Neural progenitor cell (in vitro differentiated cells): Measurements from ENCODE around the gene FNIP1.

ENCODE experiments used
- EZH2 ChIP-seq: fragments of 200-600 bp; sonication (generic); IDR thresholded peaks from 2 replicates; pipeline ENCODE4 v1.6.1; 2017; ENCODE audit warnings: antibody characterized with exemption, mild to moderate bottlenecking, moderate library complexity
- EZH2phosphoT487 ChIP-seq: fragments of 200-600 bp; sonication (generic); IDR thresholded peaks from 2 replicates; pipeline ENCODE4 v1.6.1; 2017; ENCODE audit warnings: antibody characterized with exemption
- TF ChIP-seq, protein P1 (sequence below): fragments of 200-600 bp; sonication (generic); IDR thresholded peaks from 2 replicates; pipeline ENCODE4 v1.5.1; 2017; ENCODE audit warnings: antibody characterized with exemption, mild to moderate bottlenecking

DNA sequence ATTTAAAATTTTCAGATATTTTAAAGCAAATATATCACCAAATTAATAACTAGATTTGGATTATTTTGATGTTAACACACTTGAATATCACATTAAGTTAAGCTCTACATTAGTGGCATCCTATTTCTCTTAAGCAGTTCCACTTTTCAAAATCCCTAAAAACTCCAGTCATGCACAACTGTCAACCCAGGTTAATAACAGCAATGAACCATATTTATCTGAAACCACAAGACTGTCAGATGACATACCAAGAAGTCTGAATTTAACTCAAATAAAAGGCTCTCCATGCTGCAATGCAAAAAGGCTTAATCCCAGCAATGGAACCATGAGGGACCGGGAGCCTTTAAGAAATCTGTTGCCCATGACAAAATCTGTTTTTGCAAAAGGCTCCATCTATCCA lies 27.5 kb downstream of the FNIP1 start:
- TF ChIP-seq, protein P1, sequence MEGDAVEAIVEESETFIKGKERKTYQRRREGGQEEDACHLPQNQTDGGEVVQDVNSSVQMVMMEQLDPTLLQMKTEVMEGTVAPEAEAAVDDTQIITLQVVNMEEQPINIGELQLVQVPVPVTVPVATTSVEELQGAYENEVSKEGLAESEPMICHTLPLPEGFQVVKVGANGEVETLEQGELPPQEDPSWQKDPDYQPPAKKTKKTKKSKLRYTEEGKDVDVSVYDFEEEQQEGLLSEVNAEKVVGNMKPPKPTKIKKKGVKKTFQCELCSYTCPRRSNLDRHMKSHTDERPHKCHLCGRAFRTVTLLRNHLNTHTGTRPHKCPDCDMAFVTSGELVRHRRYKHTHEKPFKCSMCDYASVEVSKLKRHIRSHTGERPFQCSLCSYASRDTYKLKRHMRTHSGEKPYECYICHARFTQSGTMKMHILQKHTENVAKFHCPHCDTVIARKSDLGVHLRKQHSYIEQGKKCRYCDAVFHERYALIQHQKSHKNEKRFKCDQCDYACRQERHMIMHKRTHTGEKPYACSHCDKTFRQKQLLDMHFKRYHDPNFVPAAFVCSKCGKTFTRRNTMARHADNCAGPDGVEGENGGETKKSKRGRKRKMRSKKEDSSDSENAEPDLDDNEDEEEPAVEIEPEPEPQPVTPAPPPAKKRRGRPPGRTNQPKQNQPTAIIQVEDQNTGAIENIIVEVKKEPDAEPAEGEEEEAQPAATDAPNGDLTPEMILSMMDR, result no peak
- TF ChIP-seq EZH2 (no peak), EZH2phosphoT487 (no peak)
